GM12872 (cell line): ENCODE measurements around the gene CEBPA.

Source experiments
- TF ChIP-seq, protein P1 (sequence below): IDR thresholded peaks from 3 replicates; pipeline ENCODE4 v1.5.1; 2011; ENCODE audit warnings: low read depth, mild to moderate bottlenecking, low read length, moderate library complexity; ENCODE audit not compliant: insufficient read depth

The CEBPA gene

DNA sequence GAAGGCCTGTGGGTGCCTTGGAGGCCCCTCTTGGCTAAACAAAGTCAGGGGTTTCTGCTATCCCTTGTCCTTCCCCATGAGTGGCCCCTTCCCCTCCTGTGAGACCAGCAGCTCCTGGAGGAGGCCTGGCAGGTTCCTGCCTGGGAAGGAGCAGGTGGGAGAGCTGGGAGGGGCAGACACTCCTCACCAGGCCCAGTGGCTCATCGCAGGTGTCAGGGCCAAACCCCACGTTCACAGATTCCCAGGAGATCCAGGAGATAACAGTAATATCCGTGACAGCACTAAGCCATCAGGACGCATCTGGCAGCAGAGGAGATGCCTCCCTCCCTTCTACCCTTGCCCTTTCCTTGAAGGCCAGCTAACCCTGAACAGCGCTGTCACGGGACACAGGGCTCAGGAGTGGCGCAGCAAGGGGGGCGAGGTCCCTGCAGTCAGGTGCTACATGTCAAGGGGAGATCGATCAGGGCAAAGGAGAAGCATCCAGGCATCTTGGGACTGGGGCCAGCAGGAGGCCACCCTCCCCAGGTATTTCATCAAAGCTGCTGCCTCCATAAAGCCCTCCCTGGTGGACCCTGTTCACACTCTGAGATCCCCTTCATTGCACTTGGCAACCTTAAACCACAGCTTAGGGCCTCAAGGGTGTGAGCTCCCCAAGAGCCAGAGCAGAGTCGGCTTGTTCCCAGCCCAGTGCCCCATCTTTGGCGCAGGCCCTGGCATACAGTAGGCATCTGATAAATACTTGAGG lies 4.8 kb downstream of the CEBPA start:
- TF ChIP-seq, protein P1, sequence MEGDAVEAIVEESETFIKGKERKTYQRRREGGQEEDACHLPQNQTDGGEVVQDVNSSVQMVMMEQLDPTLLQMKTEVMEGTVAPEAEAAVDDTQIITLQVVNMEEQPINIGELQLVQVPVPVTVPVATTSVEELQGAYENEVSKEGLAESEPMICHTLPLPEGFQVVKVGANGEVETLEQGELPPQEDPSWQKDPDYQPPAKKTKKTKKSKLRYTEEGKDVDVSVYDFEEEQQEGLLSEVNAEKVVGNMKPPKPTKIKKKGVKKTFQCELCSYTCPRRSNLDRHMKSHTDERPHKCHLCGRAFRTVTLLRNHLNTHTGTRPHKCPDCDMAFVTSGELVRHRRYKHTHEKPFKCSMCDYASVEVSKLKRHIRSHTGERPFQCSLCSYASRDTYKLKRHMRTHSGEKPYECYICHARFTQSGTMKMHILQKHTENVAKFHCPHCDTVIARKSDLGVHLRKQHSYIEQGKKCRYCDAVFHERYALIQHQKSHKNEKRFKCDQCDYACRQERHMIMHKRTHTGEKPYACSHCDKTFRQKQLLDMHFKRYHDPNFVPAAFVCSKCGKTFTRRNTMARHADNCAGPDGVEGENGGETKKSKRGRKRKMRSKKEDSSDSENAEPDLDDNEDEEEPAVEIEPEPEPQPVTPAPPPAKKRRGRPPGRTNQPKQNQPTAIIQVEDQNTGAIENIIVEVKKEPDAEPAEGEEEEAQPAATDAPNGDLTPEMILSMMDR: no peak

DNA sequence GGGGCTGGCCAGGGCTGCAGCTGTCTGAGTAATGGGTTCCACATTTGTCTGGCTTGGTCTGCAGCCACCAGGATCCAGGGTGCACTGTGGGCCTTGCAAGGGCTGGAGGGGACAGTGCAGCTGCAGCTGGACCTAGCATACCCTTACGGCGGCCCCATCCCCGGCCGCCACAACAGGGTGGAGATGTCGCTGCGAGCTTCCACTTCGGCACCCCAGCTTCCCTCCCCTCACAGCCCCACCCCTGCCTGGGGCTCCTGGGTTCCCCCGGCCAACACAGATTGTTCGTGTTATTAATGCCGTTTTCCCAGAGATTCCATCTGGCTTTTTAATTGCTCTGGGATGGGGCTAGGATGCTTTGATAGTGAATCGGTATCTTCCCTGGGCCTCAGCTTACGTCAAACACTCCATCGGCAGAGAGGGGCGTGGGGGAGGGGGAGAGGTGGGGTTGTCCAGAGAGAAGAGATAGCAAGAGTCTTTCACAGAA lies 5.8 kb downstream of the CEBPA start:
- TF ChIP-seq, protein P1: no peak

DNA sequence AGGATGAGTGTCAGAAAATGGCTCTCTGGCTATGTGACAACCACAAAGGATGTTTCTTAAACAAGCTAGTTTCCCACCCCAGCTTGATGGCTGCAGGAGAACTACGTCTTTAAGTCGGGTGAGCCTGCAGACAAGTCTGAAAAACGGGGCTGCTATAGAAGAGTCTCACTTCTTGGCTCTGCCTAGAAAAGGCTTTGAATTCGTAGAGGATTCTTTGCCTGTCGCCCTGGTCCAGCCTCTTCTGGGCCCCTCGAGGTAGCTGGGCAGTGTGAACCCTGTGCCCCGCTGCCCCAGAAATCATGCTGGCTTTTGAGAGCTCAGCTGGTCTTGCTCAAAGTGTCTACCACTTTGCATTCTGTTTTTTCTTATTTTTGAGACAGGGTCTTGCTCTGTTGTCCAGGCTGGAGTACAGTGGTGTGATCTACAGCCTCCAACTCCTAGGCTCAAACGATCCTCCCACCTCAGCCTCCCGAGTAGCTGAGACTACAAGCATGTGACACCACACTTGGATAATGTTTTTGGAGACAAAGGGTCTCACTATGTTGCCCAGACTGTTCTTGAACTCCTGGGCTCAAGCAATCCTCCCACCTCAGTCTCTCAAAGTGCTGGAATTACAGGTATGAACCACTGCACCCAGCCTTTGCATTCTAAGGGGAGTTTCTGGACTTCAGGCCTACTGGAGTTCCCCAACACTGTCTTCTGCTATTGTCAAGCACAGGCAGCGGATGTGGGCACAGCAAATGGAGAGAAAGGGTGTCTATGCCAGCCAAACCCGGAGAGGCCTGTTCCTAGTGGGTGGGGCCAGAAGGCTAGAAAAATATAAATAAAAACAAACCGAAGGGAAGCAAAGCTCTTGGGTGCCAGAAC lies 6.5 kb downstream of the CEBPA start:
- TF ChIP-seq, protein P1: no peak

DNA sequence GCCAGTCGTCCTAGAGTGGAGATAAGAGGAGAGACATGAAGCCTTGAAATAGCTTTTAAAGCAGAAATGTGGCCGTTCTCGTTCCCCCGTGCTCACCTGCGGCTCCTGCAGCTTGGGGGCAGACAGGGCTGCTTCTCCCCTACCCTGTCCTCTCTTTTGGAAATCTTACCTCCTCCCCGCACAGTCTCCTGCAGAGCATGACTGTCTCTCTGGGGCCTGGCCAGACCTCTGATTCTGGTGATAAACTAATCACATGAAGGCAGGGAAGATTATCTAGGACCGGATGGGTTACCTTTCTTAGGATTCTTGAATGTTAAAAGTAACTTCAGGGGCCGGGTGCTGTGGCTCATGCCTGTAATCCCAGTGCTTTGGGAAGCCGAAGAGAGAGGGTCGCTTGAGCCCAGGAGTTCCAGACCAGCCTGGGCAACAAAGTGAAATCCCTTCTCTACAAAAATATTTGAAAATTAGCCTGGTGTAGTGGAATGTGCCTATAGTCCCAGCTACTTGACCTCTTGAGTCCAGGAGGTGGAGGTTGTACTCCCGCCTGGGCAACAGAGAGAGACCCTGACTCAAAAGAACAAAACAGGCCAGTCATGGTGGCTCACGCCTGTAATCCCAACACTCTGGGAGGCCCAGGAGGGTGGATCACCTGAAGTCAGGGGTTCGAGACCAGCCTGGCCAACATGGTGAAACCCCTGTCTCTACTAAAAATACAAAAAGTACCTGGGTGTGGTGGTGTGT lies 8.1 kb downstream of the CEBPA start:
- TF ChIP-seq, protein P1: no peak

DNA sequence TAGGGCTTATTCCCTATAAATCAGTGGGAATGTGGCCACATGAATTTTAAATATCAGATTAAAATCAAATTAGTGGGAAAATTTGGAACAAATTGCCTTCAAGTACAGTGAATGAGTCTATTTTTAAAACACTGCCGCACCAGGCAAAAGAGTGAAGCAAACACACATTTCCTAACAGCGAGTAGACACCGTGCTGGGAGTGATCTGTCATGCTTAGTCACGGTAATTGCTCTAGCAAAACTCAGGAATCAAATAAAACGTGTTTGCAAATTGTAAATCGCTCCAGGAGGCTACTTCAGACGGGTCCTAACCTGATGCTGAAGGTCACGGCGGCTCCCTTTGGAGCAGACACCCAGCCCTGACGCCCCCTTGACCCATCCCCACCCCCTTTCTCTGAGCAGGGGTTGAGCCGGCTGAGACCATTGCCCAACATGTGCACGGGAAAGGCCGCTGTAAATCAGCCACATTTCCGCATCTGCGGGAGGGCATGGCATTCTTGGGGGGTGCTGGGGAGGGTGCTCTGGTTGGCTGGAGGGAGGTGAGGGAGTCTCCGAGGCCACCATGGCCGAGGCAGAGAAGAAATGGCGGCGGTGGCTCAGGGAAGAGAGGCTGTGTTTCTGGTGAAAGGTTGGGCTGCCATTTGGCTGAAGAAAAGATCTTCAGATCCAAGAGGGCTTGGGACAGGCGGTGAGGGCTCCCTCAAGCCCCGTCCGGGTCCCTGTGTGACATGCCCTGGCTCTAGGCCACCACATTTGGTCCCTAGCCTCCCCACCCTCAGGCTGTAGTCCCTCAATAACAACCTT lies 8.9 kb downstream of the CEBPA start:
- TF ChIP-seq, protein P1: no peak

DNA sequence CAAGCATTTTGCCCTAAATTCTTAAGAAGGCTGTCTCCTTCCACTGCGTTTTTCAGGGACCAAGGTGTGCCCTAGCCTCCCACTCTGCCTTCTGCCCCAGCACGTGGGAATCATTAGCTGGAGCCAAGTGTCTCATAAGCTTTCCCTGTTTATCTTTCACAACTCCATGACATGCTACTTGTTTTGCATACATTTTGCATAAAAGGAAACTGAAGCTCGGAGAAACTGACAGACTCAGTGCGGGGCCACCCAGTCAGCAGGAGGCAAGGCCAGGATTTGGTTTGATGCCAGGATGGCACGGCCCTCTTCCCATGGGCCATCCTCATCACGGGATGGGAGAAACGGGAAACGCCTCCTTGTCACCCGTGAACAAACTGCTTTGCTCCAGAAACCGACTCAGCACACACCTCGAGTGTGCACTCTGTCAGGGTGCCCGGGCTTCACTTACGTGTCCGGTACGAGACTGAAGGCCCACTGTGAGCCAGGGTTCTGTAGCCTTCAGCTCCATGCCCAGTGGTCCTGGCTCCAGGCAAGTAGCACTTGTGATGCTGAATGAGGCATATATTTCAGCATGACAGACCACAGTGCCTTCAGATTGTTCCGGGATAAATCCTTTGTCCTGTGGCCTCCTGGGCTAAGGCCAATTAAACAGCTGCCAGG lies 9.6 kb downstream of the CEBPA start:
- TF ChIP-seq, protein P1: no peak
